ENCODE data around the gene MYLIP.

MYLIP gene

DNA sequence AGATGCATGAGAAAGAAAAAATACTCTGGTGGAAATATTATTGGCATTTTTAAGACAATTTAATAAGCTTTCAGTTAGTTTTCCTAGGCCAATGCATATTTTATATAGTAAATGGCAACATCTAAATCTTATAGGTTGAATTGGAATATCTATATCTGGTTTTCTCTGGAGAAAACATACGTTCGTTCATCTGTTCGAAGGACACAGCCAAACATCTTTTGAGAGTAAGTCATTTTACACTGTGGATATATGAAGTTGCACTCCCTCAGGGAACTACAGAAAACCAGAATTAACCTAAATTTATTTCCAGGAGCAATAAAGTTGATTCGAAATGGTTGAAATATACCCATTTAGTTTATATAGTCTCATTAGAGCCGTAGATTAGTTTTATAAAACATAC, 49.0 kb downstream of the MYLIP start:
- DNase-seq = no peak

DNA sequence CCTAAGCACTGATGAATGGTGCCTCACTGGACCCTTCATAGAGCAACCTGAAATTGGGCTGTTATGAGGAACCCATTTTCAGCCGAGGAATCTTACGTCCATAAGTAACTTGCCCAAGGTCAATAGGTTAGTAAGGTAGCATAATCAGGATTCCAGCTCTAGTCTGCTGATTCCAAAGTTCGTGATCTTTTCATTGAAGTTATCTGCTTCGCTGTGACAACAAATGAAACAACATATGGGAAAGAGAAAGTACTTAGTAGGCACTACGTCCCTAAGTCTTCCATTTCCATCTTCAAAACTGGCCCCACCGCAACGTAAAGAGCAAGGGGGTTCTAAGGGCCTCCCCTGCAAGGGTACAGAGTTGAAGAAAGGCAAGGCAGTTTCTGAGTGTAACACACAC, 49.5 kb downstream of the MYLIP start:
- DNase-seq = no peak

DNA sequence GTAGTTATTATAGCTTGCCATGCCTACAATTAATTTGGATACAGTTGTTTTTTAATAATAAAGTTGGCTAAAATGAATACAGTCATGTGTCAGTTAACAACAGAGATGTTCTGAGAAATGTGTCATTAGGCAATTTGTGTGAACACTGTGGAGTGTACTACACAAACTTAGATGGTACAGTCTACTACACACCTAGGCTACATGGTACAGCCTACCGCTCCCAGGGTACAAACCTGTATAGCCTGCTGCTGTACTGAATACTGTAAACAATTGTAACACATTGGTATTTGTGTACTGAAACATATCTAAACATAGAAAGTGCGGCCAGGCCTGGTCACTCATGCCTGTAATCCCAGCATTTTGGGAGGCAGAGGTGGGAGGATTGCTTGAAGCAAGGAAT, 50.2 kb downstream of the MYLIP start:
- no peak for DNase-seq

DNA sequence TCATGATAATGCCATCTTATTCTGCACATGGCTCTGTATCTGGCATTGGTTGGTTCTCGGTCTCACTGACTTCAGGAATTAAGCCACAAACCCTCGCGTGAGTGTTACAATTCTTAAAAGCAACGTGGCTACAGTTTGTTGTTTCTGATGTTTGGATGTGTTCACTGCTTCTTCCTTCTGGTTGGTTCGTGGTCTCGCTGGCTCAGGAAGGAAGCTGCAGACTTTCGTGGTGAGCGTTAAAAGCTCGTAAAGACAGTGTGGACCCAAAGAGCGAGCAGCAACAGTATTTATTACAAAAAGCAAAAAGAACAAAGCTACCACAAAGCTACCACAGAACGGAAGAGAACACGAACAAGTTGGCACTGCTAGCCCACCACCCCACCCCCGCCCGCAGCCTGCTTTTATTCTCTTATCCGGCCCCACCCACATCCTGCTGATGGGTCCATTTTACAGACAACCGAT, 51.1 kb downstream of the MYLIP start:
- DNase-seq = no peak

DNA sequence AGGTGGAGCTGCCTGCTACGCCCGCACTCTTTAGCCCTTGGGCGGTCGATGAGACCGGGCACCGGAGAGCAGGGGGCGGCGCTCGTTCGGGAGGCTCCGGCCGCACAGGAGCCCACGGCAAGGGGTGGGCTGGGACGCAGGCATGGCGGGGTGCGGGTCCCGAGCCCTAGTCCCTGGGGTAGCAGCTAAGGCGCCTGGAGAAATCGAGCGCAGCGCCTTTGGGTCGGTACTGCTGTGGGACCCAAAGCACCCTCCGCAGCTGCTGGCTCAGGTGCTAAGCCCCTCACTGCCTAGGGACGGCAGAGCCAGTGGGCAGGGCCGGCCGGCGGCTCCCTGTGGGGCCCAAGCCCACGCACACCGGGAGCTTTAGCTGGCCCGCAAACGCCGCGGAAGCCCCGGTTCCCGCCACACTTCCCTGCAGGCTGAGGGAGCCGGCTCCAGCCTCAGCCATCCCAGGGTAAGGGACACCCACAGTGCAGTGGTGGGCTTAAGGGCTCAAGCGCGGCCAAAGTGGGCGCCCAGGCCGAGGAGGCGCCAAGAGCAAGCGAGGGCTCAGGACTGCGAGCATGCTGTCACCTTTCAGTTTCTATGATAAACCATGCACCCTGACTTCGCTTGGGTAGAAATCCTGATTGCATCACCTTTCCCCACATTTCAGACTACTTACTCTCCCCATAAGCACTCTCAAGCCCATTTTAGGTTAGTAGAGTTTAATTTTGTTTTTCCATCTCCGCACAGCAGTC, 52.0 kb downstream of the MYLIP start:
- DNase-seq = no peak

DNA sequence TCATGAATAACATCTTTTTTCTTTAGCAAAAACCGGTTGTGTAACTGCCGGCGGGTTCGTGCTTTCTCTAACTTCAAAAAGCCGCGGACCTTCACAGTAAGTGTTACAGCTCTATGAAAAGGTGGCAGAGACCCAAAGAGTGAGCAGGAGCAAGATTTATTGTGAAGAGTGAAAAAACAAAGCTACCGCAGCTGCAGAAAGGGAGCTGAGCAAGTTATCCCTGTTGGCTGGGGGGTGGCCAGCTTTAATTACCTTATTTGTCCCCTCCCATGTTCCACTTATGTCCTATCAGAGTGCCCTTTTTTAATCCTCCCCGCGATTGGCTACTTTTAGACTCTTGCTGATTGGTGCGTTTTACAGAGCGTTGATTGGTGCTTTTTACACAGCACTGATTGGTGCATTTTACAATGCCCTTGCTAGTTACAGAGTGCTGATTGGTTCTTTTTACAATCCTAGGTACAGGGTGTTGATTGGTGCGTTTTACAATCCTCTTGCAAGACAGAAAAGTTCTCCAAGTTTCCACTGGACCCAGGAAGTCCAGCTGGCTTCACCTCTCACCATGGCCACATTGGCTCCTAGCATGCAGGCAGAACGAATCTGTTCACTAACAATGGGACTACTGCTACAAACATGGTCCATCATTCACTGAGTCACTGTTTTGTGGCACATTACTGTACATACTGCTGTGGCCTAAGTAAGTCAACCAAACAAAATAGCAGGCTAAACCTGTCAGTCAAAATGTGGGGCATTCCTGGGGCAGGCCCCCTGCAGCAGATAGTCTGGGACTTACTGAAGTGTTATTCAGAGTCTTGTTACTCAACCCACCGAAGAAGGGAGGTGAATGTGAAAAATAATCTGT, 52.8 kb downstream of the MYLIP start:
- no peak for DNase-seq

DNA sequence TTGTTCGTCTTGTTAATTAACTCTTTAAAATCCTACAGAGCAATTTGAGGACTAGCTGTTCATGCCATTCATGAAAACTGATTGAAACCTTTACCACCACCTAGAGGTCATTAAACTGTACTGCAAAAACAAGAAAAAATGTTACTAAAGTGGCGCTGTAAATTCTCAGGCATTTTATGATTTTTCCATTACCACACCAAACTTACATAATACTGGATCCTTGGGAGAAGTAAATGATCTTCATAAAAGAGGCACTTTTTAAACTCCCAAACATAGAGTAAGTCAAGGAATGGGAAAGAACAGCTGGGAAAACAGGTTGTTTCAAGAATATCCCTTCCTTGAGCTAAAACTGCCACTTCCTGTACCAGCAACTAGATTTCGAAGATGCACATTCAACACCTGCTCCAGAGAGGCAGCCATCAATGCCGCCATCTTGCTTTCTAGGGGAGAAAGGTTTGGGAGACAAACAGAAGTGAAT, 54.3 kb downstream of the MYLIP start:
- DNase-seq = no peak

DNA sequence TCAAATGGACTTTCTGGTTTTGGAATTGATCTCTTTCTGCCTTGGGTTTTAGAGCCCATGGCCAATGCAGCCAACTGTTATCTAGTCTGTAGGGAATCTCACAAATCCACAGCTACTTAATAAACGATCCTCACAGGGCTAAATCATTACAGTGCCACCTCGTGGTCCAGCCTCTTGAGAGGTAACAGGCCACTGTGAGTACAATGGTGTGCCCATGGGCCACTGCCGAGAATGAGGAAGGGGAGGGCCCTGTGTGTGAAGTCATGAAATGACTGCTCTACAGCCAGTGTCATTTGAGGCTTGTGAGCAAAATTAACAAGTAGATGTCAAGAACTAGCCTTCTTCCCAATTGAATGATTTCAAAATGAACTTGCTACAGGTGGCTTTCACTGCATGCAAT, 55.2 kb downstream of the MYLIP start:
- DNase-seq = no peak

DNA sequence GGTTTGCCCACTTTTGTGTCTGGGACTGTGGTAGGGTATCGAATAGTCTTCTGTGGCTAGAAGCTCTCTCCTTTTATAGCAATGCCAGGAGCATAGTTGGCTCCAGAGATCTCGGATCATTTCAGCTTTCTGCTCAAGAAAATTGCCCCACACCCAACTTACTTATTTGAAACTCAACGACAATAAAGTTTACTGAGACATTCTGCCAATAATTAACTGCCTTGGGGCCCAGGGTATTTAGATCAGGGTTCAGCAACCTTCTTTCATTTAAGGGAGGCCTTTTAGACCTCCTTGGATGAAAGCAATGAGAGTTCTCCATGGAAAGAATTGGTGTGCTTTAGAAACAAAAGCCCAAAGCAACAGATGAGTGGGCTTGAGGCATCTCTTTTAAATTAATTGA, 55.7 kb downstream of the MYLIP start:
- DNase-seq = no peak

DNA sequence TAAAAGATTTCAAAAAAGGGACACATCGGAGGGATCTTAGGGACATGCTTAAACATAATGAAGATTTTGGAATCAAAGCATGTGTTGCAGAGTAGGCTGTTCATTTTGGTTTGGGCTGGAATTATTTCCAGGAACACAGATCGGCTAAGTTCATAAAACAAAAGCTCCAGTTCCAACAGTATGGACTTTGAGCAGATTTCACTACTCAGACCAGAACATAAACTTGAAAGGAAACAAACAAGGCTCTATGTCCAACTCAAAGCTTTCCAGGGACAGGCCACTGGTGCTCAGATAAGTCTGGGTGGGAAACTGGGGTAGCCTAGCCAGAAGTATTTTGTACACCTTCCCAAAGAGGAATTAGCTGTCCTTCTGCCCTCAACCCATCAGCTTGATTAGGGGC, 58.3 kb downstream of the MYLIP start:
- DNase-seq = no peak

DNA sequence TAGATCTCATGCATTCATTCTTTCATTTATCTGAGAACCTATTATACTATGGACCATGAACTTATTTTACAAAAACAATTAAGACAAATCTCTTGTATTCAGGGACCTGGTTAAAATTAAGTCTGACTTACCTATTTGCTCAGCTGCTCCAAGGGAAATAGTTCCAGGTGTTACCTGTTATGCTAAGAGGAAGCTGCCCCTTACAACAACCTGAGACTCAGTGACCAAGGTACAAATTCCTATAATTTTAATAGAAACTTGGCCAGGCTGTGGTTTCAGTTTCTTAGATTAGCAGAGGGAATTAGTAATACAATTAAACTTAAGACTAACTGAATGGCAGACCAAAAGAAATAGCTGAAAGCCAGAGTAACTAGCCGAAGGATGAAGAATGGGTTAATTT, 61.3 kb downstream of the MYLIP start:
- no peak for DNase-seq

DNA sequence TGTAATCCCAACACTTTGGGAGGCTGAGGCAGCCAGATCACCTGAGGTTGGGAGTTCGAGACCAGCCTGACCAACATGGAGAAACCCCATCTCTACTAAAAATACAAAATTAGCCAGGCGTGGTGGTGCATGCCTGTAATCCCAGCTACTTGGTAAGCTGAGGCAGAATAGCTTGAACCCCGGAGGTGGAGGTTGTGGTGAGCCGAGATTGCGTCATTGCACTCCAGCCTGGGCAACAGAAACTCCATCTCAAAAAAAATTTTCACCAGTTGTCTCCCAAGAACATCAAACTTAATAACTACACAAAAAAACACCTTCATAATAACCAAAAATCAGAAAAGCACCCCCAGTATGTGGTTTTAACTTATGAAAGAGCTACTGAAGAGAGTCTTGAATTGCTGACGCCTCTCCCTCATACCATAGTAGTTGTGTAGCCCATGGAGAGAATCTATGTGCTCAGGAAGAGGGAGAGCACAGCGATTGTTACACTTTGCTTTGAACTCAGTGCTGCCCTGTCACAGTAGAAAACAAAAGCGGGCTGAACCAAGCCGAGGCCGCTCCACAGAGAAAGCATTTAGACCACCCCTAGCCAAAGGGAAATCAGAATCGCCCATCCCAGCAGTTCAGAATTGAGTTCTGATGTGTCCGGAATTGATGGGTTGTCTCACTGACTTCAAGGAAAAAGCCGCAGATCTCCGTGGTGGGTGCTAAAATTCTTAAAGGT, 67.5 kb downstream of the MYLIP start:
- no peak for DNase-seq

DNA sequence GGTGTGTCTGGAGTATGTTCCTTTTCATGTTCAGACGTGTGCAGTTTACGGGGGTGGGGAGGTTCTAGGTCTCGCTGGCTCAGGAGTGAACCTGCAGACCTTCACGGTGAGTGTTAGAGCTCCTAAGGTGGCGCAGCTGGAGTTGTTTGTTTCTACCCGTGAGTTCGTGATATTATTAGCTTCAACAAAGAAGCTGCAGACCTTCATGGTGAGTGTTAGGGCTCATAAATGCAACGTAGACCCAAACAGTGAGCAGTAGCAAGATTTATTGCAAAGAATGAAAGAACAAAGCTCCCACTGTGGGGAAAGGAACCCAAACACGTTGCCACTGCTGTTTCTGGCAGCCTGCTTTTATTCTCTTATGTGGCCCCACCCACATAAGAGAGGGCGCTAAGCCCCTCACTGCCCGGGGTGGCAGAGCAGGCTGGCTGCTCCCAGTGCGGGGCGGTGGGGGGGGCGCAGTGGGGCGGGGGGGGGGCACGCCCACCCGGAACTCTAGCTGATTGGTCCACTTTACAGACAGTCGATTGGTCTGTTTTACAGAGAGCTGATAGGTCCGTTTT, 68.2 kb downstream of the MYLIP start:
- DNase-seq = no peak

Data from right forelimb (tissue), 1 donor.